ENCODE measurements around the gene MFSD12.

The MFSD12 gene

DNA sequence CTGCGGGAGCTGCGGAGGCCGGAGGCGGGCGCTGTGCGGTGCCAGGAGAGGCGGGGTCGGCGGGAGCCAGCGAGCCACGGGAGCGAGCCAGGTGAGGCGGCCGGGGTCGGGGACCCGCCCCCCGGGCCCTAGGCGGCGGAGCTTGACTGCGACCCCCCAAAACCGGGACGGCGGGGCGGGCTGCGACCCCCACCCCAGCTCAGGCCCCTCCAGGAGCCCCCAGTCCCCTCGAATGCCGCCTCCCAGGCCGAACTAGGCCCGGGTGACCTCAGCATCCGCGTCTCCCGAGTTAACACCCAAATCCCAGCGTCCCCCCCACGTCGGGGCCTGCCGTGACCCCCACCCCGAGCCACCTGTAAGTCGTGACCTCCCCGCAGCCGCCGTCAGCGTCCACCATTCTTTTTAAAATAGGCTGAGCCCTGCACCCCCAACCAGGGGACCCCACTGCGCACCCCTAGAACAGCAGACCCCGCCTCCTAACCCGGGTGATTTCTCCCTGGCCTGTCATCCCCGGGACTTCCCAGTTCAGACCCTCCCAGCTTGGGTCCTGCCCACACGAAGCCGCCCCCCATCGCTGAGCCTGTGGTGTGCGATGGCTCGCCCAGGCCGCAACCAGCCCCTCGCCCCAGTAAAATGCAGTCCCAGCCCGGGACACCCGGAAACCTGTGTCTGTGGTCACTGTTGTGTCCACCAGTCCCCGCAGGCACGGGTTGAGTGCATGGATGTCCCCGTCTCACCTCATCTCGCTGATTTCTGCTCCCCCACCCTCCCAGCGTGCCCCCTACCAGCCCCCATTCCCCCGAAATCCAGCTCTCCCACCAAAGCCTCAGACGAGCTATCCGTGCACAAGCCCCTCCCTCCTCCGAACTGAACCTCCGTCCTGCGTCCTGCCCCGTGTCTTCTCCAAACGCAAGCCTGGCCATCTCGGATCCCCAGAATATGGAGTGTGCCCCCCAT lies 50.7 kb downstream of the MFSD12 start:
- Histone ChIP-seq H3K9me3 (ENCODE audit: low read length) (no peaks in the 10 kb centered on the region), H3K4me3 (ENCODE audit: low read length) (peak overlapping the region; percentile 95), H3K4me1 (ENCODE audit: insufficient read depth, low read length) (peaks cover 12% of the 10 kb centered on the region), H2AFZ (ENCODE audit: low read depth, low read length) (peak overlapping the region; percentile 31), H3K36me3 (ENCODE audit: insufficient read depth, low read length) (peaks cover 28% of the 10 kb centered on the region), H3K27me3 (ENCODE audit: insufficient read depth, low read length) (no peaks in the 10 kb centered on the region)

DNA sequence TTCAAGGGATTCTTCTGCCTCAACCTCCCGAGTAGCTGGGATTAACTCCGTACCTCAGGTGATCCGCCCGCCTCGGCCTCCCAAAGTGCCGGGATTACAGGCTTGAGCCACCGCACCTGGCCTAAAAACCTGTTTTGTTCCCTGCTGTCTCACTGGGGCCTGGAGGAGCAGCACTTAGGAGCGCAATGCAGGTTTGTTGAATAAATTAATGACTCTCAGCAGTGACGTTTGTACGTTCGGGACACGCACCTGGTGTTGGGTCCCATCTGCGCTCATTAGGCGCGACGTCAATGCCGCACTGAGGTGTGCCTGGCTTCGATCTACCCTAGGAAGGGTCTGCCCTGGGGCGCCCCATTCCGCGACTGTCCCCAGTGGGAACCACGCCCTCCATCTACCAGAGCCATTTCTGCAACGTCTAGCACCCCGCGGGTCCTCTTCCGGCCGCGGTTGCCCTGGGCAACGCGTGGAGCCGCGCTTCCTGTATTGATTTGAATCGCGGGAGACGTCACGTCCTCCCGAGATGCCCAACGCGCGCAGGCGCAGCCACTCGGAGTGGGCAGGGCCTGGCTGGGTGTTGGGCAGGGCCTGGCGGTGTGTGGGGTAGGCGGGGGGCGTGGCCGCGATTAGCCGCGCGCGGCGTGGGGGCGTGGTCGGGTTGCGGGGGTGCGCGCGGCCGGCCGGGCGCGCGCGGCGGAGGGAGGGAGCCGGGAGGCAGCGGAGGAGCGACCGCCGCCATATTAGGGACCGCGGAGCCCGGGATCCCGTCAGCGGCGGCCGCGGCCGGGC lies 51.6 kb downstream of the MFSD12 start, which contains the start of gene FZR1:
FZR1 (plus strand) TSS at position 714 of the 786 bp plus-strand sequence. CDS start 16,679 bp downstream, outside the sequence.
- Histone ChIP-seq H3K4me1 (ENCODE audit: insufficient read depth, low read length) (peaks cover 12% of the 10 kb centered on the region), H3K27me3 (ENCODE audit: insufficient read depth, low read length) (no peaks in the 10 kb centered on the region), H3K9me3 (ENCODE audit: low read length) (no peaks in the 10 kb centered on the region), H3K36me3 (ENCODE audit: insufficient read depth, low read length) (peaks cover 21% of the 10 kb centered on the region), H3K4me3 (ENCODE audit: low read length) (peak within 1 kb of the TSS; percentile 95), H2AFZ (ENCODE audit: low read depth, low read length) (peak within 1 kb of the TSS; percentile 31)

DNA sequence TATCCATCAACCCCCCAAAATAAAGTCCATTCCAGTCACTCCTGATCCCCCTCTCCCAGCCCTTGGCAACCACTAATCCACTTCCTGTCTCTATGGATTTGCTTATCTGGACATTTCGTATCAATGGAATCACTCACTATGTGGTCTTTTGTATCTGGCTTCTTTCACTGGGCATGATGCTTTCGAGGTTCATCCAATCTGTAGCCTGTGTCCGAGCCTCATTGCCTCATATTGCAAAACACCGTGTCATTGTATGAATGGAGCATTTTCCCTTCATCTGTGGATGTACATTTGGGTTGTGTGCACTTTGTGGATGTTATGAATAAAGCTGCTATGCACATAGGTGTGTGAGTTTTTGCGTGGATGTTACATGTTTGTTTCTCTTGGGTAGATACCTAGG lies 52.7 kb downstream of the MFSD12 start:
- H3K4me3 ChIP-seq (ENCODE audit: low read length): no peak overlapping the region
- H3K4me1 ChIP-seq (ENCODE audit: insufficient read depth, low read length): peaks cover 15% of the 10 kb centered on the region
- peaks cover 12% of the 10 kb centered on the region for H3K36me3 ChIP-seq (ENCODE audit: insufficient read depth, low read length)
- H3K9me3 ChIP-seq (ENCODE audit: low read length): no peaks in the 10 kb centered on the region
- no peak overlapping the region for H2AFZ ChIP-seq (ENCODE audit: low read depth, low read length)
- H3K27me3 ChIP-seq (ENCODE audit: insufficient read depth, low read length): no peaks in the 10 kb centered on the region

DNA sequence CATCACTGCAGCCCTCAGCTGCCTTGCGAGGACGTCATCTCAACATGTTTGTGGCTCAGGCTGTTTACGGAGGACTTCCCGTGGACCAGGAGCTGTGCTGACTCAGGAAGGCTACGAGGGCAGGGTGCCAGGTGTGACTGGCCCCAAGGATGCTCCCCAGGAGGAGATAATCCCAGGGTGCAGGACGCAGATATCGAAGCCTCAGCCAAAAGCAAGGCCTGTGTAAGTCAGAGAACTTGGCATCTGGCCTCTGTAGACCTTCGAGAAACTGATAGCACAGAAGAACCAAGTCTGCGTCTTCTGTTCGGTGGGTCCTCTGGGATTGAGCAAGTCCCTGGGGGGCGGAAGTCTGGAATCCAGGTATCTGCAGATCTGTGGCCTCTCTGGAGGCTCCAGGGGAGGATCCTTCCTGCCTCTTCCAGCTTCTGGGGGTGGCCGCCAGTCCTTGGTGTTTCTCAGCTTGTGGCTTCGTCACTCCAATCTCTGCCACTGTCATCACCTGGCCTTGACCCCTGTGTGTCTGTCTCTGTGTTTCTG lies 54.3 kb downstream of the MFSD12 start:
- no peak overlapping the region for H2AFZ ChIP-seq (ENCODE audit: low read depth, low read length)
- H3K27me3 ChIP-seq (ENCODE audit: insufficient read depth, low read length): no peaks in the 10 kb centered on the region
- no peaks in the 10 kb centered on the region for H3K9me3 ChIP-seq (ENCODE audit: low read length)
- no peaks in the 10 kb centered on the region for H3K36me3 ChIP-seq (ENCODE audit: insufficient read depth, low read length)
- H3K4me3 ChIP-seq (ENCODE audit: low read length): no peak overlapping the region
- peaks cover 18% of the 10 kb centered on the region for H3K4me1 ChIP-seq (ENCODE audit: insufficient read depth, low read length)

DNA sequence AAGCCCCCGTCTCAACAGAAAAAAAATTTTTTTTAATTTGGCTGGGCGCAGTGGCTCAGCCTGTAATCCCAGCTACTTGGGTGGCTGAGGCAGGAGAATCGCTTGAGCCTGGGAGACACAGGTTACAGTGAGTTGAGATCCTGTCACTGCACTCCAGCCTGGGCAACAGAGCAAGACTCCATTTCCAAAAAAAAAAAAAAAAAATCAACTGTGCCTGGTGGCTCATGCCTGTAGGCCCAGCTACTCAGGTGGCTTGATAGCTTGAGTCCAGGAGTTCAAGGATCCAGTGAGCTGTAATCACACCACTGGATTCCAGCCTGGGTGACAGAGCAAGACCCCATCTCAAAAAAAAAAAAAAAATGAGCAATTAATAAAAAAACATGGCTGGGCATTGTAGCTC lies 55.6 kb downstream of the MFSD12 start:
- Histone ChIP-seq H3K4me3 (ENCODE audit: low read length) (no peak overlapping the region), H3K4me1 (ENCODE audit: insufficient read depth, low read length) (peaks cover 10% of the 10 kb centered on the region), H3K9me3 (ENCODE audit: low read length) (no peaks in the 10 kb centered on the region), H3K27me3 (ENCODE audit: insufficient read depth, low read length) (no peaks in the 10 kb centered on the region), H2AFZ (ENCODE audit: low read depth, low read length) (no peak overlapping the region), H3K36me3 (ENCODE audit: insufficient read depth, low read length) (peaks cover 8% of the 10 kb centered on the region)

DNA sequence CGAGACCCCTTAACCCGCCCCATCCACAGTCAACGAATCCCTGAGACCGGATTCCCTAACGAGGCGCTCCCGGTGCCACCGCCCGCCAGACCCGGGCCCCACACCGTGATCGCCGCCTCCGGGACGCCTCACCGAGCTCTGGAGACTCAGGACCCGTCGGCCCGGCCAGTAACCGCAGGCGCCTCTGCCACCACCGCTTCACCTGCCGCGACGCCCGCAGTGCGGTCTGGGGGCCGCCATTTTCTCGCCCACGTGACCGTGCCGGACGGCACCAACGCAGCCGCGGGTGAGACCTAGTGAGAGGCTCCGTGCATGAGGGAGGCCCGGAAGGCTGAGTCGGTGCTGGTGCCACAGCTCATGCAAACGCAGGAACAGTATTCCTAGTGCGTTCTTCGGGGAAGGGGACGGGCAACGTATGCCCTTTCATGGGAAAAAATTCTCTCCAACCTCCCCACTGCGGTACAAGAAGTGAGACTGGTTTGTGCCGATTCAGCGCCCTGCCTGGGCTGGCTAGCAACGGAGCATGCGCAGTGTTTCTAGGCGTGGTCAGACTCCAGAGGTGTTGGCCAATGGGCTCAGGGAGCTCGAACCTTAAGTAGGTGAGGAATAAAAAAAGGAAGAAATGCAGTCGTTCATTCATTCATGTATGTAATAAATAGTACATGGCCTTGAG lies 56.8 kb downstream of the MFSD12 start, which contains the start of gene DOHH:
DOHH (minus strand) TSS at position 246 of the 673 bp plus-strand sequence. CDS start 3,860 bp downstream, outside the sequence.
- peak within 1 kb of the TSS; percentile 50 for H2AFZ ChIP-seq (ENCODE audit: low read depth, low read length)
- peak within 1 kb of the TSS; percentile 55 for H3K4me3 ChIP-seq (ENCODE audit: low read length)
- peaks cover 8% of the 10 kb centered on the region for H3K4me1 ChIP-seq (ENCODE audit: insufficient read depth, low read length)
- peaks cover 17% of the 10 kb centered on the region for H3K36me3 ChIP-seq (ENCODE audit: insufficient read depth, low read length)
- H3K9me3 ChIP-seq (ENCODE audit: low read length): no peaks in the 10 kb centered on the region
- H3K27me3 ChIP-seq (ENCODE audit: insufficient read depth, low read length): no peaks in the 10 kb centered on the region

DNA sequence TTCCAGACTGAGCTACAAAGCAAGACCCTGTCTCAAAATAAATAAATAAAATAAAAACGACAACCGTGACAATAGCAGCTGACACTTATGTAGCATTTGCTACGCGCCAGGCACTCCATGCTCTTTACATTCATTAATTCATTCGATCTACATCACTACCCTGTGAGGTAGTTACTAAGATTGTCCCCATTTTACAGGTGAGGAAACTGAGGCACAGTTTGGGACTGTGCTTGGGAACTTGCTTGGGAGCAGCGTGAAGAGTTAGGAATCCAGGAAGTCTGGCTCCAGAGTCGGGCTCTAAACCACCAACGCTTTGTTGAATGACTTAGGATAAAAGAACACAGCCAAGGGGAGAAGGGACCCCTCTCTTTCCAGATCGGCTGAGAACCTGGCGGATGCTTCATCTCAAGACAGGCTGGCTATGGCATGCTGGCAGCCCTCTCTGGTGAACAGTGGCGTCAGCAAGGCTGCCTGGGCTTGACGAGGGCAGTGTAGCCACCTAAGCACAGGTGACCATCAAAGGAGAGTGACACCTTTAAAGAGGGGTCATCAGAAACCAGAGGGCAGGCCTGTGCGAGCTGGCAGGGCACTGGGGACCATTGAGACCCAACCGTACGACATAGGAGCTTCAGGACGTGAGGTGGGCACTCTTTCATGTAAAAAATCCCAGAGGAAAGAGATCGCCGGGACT lies 57.5 kb downstream of the MFSD12 start:
- no peaks in the 10 kb centered on the region for H3K9me3 ChIP-seq (ENCODE audit: low read length)
- H3K4me3 ChIP-seq (ENCODE audit: low read length): peak overlapping the region; percentile 55
- H3K36me3 ChIP-seq (ENCODE audit: insufficient read depth, low read length): peaks cover 22% of the 10 kb centered on the region
- H2AFZ ChIP-seq (ENCODE audit: low read depth, low read length): peak overlapping the region; percentile 50
- H3K27me3 ChIP-seq (ENCODE audit: insufficient read depth, low read length): no peaks in the 10 kb centered on the region
- peaks cover 5% of the 10 kb centered on the region for H3K4me1 ChIP-seq (ENCODE audit: insufficient read depth, low read length)

DNA sequence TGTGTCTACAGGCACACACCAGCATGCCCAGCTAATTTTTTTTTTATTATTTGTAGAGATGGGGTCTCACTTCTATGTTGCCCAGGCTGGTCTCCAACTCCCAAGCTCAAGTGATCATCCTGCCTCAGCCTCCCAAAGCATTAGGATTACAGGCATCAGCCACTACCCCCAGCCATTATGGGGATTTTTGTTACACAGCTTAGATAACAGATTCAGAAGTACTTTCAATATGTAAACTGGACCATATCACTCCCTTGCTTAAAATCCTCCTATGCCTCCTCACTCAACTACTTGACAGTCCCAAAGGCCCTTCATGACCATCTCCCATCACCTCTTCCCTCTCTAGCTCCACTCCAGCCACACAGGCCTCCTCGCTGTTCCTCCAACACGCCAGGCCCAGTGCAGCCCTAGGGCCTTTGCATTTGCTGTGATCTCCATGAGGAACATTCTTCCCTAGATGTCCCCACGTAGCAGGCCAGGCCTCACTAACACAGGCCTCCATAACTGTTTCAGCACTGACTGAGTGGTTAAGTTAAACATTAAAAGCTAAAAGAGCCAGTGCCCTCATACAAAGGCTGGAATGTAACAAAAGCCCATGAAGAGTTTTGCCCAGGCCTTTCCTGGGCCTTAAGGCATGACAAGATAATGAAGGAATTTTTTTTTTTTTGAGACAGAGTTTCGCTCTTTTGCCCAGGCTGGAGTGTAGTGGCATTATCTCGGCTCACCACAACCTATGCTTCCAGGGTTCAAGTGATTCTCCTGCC lies 59.4 kb downstream of the MFSD12 start:
- Histone ChIP-seq H3K36me3 (ENCODE audit: insufficient read depth, low read length) (peaks cover 35% of the 10 kb centered on the region), H3K27me3 (ENCODE audit: insufficient read depth, low read length) (no peaks in the 10 kb centered on the region), H3K9me3 (ENCODE audit: low read length) (no peaks in the 10 kb centered on the region), H2AFZ (ENCODE audit: low read depth, low read length) (no peak overlapping the region), H3K4me1 (ENCODE audit: insufficient read depth, low read length) (peaks cover 5% of the 10 kb centered on the region), H3K4me3 (ENCODE audit: low read length) (no peak overlapping the region)

DNA sequence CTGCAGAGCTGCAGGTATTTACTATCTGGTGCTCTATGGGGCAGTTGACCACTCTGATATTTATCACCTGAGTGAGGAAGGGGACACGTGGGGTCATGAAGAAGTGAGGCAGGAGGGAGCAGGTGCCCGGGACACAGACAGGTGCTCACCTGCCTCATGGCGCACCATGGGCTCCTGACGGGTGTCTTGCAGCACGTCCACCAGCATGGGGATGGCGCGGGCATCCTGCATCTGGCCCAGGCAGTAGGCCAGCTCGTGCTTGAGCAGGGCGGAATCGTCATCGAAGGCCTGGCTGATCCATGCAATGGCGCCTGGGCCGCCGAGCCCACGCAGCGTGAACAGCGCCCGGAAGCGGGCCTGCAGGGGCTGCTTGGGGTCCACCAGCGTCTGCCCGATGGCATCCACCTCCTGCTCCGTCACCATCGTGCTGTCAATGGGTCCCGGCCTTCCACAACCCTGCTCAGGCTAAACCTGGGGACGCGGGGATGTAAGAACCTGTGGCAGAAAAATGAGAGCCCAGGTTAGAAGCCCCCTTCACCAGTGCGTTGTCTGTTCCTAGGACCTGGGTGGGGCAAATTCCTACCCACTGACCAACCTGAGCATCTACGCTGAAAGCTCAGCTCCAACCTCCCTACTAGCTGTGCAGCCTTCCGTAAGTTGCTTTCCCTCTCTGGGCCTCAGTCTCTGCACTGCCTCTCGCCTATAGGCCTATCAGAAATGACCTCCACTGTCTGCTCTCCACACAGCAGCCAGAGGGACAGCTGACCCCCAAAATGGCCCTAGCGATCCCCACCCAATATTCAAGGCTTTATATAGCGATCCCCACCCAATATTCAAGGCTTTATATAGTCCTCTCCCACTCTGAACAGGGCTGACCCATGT lies 60.8 kb downstream of the MFSD12 start:
- H3K36me3 ChIP-seq (ENCODE audit: insufficient read depth, low read length): peaks cover 46% of the 10 kb centered on the region
- no peaks in the 10 kb centered on the region for H3K27me3 ChIP-seq (ENCODE audit: insufficient read depth, low read length)

DNA sequence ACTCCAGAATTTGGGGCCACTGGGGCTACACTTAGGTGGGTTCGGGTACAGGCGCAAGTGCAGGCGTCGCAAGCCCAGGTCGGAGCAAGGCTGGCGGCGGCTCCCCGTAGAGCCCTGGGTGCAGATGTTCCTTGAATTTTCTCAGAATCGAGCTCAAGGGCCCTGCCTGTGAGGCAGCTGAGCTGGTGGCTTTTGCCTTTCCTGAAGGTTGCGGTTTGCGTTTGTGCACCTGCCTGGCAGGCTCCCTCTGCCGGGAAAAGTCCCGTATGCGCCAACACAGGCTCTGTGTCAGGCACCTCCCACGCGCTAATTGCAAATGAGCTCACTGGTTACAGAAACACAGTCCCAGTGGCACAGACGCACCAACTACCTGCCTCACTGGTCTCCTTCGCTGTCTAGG lies 62.8 kb downstream of the MFSD12 start:
- H3K36me3 ChIP-seq (ENCODE audit: insufficient read depth, low read length): peaks cover 55% of the 10 kb centered on the region
- H3K9me3 ChIP-seq (ENCODE audit: low read length): no peaks in the 10 kb centered on the region
- H3K27me3 ChIP-seq (ENCODE audit: insufficient read depth, low read length): no peaks in the 10 kb centered on the region
- H3K4me1 ChIP-seq (ENCODE audit: insufficient read depth, low read length): peaks cover under 1% of the 10 kb centered on the region
- H2AFZ ChIP-seq (ENCODE audit: low read depth, low read length): no peak overlapping the region
- H3K4me3 ChIP-seq (ENCODE audit: low read length): no peak overlapping the region

More for the DNA sequence above, 60.8 kb downstream of the MFSD12 start:
- Histone ChIP-seq H3K4me1 (ENCODE audit: insufficient read depth, low read length) (peaks cover 5% of the 10 kb centered on the region), H2AFZ (ENCODE audit: low read depth, low read length) (no peak overlapping the region), H3K9me3 (ENCODE audit: low read length) (no peaks in the 10 kb centered on the region), H3K4me3 (ENCODE audit: low read length) (no peak overlapping the region)

Data from neuron (in vitro differentiated cells).